OCI-M2 (cell line): ENCODE results near the gene NCOA7.
"Not testable (repeated sequence)": the region's sequence is repeated elsewhere in the genome, so short reads cannot be mapped to it uniquely, and the experiment has no call there.

ENCODE experiments used
- DNase-seq: peaks from one replicate; lab custom pipeline; 2025; ENCODE audit not compliant: unreplicated experiment; lab: John Stamatoyannopoulos, UW

Gene NCOA7

DNA sequence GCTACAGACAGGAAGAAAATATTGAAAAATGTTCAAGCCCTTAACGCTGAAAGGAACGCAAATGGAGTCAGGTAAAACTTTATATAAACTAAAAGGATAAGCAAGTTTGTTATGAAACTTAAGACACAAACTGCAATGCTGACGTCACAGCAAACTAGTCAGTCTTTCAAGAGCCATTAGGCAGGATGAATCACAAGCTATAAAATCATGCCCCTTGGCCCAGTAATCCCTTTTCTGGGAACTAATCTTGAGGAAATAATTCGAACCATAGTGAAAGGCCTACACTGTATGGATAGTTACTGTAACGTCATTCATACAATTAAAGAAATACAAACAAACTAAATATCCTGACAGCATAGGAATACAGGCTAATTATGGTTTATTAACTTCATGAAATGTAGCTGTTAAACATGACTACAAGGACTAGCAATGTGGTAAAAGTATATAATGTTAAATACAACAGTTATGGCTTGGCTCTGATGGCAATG is 123.1 kb downstream of the NCOA7 start:
- DNase-seq, result no peak

DNA sequence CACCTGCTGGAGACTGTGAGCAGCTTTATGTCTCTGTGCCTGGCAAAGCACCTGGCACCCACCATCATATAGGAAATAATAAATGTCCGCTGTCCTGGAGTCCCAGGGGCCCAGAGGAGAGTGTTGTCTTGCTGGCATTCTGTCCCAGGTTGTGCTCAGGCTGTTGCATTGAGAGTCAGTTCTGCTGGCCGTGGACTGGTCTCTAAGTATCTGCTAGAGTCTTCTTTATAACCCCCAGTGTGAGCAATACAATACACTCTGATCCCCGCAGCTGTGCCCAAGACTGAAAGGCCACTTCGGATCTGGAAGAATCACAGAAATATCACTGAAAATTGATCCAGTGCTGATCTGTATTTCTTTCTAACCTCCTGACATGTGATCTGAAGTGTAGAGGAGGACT is 127.5 kb downstream of the NCOA7 start:
- no peak for DNase-seq

DNA sequence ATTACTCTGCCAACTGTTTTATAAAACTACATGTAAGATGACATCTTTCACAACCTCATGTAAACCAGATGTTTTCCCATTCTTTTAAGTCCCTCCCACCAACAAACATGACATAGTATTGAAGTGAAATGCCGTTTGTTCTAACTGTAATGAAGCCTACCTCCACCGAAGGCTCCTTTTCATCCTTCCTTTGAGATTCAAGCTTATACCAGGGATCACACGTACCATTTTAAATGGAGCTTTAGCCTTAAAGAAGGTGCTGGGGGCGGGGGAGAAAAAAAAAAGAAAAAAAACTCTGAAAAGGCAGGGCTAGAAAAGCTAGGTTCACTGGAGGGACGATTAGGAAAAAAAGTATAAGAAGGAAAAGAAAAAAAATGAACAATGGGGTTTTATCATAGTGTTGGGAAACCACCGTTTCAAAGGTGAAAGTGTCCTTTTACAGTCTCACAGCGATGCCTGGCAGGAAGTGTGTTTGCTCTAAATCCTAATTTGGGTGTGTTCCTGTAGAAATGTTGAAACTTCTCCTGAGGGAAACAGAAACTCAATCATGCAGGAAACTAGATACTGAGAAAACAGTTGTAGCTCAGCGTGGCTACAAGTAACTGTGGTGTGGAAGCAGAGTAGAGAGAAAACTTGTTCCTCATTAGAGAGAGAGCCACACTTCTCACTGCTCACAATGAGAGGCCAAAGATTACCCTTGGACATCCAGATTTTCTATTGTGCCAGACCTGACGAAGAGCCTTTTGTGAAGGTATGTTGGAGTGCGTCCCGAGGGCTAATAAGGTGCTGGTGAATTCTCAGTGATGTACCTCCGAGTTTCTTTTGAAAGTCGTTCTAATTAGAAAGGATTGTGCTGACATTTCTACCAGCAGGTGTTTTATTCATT is 128.2 kb downstream of the NCOA7 start:
- DNase-seq, result peak; percentile 80

DNA sequence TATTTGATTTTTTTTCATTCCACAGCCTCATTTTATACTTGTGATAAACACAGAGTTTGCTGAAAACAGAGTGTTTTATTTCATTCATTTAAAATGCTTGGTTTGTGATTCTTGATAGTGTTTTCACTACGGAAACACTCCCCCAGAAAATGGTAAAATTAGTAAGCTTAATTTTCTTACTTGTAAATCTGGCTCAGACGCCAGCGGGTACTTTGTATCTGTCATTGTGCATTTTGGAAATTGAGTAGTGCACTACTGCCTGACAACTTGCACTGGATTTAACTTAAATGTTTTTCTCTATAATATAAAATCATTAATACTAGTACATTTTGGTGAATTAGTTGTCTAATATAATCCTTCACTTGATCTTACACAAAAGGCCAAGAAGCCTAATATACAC is 128.9 kb downstream of the NCOA7 start:
- no peak for DNase-seq

DNA sequence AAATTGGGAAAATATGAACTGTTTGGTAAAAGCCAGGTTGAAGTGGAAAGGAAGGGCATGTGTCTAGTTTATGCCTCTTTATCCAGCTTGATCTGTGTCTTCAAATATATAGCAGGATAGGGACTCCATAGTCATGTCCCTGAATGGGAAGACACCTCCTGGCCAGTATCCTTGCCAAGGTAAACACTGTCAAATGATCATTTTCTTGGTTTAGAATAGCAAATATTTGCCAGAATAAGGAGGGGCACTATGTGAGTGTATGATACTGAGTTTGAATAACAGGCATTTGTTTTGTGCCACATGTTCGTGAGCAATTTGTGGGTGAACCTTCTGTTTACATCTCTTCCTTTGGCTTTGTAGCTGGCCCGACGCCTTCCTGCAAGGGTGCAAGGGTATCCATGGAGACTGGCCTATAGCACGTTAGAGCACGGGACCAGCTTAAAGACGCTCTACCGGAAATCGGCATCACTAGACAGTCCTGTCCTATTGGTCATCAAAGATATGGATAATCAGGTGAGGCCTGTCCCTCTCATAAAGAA is 131.6 kb downstream of the NCOA7 start:
- DNase-seq, result no peak

DNA sequence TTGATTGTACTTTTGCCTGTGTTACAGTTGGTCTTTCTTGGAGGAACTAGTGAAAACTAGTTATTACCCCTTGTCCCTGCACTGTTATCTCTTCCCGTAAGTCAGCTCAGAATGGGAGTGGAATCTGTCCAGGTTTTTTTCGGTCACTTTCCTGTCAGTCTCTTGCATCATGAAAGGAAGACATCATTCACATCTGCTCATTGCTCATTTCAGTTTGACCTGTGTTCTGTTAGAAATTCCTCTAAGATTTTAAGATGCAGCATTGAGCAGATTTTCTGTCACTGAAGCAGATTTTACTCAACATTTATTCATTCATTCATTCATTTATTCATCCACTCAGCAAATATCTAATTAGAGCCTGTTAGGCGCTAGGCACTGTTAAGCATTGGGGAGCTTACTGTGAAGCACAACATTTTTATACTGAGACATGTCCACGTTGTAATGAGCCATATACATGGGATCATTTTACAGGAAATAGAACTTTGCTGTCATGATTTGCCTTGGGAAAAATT is 132.7 kb downstream of the NCOA7 start:
- DNase-seq, result no peak

DNA sequence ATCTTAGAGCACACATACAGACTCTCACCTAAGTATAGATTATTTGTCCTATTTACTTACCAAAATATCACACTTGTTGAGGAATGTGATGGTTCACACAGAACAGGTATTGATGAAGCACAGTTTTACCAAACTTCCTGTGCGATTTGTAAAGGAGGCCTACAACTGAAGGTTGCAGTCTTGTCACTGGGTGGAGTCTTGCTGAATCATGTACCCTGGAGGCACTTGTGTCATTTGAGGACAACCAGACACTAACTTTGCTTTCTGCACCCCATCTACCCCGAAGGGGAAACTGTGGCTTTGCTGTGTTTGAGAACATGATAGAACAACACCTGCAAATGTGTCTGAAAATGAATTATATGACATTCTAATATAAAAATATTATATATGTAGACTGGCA is 133.4 kb downstream of the NCOA7 start:
- DNase-seq, result no peak

DNA sequence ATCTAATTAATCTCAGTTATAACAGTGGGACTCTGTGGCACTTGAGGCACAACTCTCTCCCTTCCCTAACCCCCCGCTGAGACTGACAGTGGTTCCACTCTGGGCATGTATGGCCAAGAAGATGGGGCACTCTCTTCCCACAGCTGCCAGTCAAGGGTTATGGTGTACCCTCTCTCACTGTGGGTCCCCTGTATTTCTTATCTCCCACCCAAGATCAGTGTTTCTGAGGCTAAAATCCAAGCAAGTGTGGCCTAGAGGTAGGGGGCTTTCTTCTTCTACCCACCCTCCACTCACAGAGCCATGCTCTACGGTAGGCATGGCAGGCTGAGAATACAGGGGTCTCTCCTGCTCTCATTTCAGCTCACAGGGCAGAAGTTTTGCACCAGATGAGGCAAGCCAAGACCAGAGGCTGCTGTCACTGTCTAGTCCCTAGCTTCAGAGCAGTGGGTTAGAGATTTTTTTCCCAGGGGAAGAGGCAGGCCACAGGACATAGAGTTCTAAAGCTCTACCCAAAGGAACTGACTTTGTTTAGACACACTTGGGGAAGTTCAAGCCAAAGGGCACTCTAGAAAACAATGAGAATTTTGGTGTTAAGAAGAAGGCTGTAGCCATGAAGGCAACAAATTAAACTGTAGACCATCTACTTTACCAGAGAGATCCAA is 134.1 kb downstream of the NCOA7 start:
- no peak for DNase-seq

DNA sequence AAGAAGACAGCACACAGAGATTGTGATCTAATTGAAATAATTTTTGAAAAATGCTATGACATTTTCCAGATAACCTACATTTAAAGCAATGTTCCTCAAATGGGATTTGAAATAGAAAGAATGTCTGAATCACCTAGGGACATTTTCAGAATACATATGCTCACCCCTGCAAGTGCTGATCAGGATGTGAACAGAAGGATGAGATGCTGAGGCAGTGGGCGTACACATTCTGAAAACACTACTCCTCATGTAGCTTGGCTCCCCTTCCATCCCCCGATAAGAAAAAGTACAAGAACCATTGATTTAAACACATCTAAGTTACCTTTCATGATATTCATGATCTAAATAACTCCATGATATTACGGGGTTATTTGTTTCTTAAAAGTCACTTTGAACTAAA is 136.0 kb downstream of the NCOA7 start:
- no peak for DNase-seq

DNA sequence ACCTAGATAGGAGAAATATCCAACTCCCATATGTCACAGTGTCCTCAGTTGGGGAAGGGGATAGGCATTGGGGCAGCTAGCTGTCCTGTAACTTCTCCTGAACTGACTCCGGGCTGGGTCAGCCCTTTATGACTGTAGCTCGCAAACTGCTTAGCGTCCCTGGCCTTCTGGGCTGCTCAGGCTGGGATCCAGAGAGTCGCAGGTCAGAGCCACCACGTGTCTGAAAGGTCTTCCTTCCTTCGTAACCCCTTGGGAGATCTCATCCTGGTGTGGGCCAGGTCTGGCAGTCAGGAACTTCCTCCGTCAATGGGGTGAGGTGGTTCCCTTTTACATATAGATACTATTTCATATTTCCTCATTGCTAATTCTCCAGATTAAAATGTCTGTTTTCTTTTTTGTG is 137.0 kb downstream of the NCOA7 start:
- DNase-seq, result no peak

DNA sequence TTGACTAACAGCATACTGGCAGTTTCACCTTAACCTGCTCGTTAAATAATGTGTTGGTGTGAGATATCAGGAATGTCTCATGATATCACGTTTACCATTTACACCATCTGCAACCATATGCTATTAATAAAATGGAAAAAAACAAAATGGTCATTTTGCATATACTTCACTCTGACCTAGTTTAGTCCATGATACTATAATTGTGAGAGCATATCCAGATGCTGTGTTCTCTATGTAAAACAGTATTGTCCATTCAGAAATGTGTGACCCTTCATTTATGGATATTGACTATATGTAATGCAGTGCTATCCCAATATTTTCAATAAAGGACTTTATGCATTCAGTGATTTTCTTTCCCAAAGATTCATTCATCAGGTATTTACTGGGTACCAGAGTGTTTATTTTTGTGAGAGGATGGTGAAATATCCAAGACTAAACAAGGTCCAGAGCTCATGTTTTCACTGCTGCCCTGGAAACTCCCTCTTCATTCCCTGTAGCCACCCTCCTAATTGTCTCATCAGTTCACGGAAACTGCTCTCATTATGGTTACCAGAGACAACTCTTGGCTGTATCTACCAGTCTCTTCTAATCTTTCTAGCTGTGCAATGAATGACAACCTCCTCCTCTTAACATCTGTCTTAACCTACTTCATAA is 140.1 kb downstream of the NCOA7 start:
- DNase-seq, result no peak

DNA sequence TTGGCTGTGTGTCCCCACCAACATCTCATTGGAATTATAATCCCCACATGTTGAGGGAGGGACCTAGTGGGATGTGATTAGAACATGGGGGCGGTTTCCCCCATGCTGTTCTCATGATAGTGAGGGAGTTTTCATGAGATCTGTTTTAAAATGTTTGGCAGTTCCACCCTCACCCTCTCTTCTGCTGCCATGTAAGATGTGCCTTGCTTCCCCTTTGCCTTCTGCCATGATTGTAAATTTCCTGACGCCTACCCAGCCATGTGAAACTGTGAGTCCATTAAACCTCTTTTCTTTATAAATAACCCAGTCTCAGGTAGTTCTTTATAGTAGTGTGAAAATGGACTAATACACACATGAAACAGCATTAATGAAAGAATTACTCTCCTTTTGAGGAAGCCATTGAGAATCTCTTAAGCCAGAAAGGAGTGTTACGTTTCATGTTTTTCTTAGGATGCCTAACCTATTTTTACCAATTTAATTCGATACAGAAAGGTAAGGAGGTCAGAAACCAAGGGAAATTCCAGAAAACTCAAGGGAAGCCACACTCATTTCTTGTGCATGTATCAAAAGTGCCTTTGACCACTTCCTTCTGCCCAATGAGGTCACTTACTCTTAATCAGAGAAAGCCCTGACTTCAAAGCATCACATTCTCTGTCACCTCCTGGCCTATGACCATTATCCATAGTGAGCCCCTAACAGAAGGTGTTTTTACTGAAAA is 141.1 kb downstream of the NCOA7 start:
- no peak for DNase-seq

DNA sequence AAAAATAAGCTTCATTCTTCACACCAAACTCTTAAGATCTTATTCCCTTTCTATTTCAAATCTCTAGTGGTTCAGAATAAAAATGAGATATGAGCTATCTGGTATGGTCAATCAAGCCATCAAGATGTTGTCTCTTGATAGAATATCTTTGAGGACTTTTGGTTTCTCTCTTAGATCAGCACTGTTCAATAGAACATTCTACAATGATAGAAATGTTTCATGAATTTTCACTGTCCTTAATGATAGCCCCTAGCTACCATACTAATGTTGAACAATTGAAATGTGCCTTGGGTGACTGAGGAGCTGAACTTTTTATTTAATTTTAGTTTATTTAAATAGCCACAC is 141.7 kb downstream of the NCOA7 start:
- no peak for DNase-seq

DNA sequence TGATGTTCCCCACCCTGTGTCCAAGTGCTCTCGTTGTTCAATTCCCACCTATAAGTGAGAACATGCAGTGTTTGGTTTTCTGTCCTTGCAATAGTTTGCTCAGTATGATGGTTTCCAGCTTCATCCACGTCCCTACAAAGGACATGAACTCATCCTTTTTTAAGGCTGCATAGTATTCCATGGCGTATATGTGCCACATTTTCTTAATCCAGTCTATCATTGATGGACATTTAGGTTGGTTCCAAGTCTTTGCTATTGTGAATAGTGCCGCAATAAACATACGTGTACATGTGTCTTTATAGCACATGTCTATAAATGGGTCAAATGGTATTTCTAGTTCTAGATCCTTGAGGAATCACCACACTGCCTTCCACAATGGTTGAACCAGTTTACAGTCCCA is 144.8 kb downstream of the NCOA7 start:
- DNase-seq, result not testable (repeated sequence)

DNA sequence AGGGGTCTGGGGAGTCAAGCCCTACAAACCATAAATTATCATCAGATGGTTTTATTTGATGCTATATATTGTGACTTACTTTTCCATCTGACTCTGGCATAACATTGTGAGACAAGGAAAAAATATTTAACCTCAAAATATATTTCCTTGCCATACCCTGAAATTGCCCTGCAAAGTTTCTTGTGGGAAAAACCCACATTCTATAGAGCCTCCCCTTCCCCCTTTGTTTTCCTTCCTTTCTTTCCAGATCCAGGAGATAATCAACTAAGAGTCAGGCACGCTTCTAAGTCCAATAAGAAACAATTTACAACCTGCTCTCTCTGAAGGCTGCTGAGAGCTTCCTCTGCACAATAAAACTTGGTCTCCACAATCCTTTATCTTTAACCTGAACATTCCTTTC is 148.3 kb downstream of the NCOA7 start:
- DNase-seq, result no peak

DNA sequence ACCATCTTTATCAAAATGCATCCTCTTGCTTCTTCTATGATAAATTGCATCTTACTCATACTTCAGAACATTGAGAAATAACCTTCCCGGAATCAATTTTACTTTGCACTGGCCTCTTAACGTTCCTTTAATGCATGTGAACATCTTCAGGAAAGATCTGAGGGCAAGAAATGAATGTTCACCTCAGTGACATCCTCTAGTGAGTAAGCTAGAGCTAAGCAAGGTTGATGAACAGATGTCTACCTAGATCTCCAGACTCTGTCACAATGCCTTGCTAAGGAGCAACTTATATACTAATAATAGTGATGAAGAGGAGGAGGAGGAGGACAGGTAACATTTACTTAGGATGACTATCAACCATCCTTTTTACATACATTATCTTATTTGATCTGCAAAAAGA is 149.0 kb downstream of the NCOA7 start:
- no peak for DNase-seq

DNA sequence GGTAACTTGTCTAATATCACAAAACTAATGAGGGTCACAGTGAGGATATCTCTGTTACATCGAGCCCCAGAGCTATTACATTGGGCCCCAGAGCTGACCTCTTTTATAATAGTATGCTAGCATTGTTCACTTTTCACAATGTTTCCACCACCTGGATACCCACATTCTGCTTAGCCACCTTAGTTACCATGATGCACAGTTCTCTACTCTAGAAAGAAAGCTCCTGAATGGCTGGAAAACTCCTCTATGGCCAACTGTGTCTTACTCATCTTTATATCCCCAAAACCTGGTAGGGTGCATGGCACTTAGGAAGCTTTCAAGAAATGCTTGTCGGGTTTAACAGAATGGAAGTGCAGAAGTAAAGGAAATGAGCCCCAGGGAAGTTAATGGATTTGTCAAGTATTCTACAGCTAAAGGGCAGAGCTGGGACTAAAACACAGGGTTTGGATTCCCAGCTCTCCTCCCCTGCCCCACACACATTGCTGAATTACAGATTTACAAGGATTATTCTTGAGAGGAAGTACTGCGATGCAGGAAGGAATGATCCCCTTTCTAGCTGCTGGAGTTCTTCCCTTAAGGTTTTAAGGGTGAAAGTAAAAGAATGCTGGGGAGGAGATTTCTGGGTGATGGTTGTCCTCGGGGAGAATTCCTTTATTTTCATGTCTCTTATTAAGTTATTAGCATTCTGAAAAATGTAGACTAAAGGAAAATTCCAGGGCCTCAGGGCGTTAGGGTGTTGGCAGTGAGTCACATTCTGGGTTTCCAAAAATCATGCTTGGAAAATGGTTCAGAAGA is 149.7 kb downstream of the NCOA7 start:
- no peak for DNase-seq

DNA sequence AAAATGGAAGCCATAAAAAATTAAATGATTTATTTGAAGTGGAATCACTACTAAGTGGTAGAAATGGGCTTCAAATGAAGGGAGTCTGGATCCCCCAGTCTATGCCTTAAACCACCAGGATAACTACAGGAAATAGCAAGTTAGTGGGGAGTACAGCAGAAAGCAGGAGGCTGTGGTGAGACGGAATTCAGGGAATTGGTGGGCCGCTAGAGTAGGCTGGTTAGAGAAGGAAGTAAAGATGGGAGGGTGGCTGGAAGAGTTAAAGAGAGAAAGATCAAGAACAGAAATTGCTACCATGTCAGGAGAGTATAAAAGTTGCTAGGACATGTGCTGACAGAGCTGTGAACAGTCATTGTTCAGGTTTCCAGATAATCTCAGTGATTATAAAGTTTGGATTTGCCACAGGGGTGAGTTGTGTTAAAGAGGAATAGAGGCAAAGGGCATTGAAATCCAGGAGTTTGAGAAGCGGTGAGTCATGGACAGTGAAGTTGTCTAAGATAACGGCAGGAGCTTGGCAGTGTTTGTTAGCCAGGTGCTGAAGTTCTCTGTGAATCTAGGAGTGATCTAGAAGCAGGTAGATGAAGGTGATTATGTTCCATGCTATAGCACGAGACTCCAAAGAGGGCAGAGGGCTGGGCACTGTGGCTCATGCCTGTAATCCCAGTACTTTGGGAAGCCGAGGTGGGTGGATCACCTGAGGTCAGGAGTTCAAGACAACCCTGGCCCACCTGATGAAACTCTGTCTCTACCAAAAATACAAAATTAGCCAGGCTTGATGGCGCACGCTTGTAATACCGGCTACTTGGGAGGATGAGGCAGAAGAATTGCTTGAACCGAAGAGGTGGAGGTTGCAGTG is 152.1 kb downstream of the NCOA7 start:
- DNase-seq, result no peak
